GM19043 (cell line): ENCODE measurements around the gene ADGRL3.

Source experiments
- ATAC-seq: cut with Tn5 transposase; IDR thresholded peaks from one replicate; pipeline ENCODE4 v1.9.1; 2021; ENCODE audit warnings: low read depth; ENCODE audit not compliant: unreplicated experiment

Gene ADGRL3

DNA sequence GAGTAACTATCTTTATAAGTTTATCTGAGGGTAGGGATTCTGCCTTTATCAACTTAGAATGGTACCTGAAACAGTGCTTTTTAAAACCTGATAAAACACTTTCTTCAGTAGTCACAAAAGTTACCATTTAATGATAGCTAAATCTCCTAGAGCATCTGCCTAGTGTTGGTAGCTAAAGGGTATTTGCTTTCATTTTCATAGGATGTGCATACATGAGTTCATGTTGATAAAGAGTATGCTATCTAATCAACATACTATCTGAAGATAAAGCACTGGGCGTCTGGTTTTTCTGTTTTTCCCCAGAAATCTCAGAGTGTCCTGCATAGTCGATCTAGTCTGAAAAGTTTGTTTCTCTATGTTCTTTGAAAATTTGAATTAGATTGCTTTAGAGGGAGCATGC is 75.1 kb downstream of the ADGRL3 start:
- ATAC-seq = no peak

DNA sequence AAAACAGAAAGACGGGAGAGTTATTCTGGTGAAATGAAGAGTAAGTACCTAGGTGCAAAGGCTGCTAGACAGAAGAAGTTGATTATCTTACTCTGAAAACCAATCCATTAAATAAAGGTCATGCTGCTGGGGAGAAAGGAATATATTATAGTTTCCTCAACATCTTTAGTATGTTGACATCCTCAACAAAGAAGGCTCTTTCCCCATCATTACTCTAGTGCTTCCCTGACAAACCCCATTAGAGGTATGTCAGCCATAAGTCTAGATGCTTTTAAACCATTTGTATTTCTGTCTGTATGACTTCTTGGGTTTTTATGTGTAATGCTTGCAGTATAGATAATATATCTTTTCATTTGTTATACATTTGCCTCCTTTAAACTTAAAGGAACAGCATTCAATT is 75.9 kb downstream of the ADGRL3 start:
- no peak for ATAC-seq

DNA sequence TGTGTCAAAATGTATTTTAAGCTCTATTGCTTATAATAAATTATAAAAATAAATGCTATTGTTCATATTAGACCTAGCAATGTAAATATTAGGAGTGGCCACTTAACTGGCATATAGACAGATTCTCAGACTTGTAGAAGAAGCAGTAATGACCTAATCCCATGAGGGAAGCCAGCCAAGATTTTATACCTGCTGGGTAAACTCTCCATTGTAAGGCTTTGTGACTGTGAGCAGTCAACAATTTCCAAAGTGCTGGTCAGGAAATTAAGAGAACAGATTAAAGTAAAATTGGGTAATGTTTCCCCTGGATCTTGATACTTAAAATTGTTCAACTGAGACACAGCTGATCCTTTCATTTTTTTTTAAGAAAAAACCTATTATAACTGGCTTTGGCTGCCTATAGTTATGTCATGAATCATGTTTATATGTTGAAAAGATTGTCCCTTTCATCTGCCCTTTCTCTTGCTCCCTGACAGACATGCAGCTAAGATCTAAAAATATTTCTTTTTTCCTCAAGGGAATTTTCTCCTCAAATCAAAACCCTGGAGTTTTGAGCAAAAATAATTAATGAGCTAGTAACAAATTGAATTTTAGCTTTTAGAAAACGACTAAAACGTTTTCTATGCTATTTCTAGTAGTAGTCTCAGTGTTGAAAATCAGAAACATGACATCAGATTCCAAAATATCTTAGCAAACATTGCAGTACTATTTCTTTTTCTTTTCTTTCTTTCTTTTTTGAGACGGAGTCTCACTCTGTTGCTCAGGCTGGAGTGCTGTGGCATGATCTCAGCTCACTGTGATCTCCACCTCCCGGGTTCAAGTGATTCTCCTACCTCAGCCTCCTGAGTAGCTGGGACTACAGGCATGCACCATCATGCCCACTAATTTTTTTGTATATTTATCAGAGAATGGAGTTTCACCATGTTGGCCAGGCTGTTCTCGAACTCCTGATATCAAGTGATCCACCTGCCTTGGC is 77.9 kb downstream of the ADGRL3 start:
- no peak for ATAC-seq

DNA sequence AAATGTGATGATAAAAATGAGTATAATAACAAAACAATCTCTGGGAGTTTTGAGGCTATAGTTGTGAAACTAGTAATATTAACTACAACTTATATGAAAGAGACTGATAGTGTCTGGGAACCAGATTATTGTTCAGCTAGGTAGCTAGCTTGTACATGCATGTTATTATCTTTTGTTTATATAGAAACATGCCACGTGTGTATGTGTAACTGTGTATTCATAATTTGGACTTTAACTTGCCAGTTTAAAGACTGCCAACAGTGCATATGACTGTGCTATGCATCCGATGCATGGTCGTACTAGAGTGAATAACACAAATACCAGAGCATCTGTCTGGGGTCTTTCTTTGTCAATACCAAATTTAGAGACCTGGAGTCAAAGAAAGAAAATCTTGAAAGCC is 92.2 kb downstream of the ADGRL3 start:
- ATAC-seq = no peak

DNA sequence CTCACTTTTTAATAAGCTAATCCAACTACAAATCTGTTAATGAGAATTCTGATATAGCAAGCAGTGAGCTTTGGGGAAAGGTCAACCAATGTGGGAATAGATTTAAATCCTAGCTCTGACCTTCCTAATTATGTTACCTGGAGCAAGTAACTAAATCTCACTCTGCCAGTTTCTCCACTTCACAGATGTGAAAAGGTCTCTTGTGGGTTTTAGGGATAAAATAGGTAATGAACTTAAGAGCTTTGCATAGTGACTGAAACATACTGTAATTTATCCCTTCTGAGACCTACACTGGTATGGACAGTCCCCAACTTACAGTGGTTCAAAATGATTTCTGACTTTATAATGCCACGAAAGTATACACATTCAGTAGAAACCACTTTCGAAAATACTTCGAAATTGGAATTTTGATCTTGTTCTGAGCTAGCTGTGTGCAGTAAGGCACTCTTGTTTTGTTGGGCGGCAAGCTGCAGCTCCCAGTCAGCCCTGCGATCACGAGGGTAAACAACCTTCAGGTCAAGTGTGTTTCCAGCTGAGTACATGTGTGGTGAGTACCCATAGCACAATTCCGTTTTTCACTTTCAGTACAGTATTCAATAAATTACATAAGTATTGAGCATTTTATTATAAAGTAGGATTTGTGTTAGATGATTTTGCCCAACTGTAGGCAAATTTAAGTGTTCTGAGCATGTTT is 93.7 kb downstream of the ADGRL3 start:
- no peak for ATAC-seq

DNA sequence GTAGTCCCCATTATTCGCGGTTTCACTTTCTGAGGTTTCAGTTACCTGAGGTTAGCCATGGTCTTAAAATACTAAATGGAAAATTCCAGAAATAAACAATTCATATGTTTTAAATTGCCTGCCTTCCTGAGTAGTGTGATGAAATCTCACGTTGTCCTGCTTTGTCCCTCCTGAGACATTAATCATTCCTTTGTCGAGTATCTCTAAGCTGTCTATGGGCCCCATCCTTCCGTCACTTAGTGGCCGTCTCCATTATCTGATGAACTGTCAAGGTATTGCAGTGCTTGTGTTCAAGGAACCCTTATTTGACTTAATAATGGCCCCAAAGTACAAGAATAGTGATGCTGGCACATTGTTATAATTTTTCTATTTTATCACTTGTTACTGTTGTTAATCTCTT is 94.8 kb downstream of the ADGRL3 start:
- no peak for ATAC-seq

DNA sequence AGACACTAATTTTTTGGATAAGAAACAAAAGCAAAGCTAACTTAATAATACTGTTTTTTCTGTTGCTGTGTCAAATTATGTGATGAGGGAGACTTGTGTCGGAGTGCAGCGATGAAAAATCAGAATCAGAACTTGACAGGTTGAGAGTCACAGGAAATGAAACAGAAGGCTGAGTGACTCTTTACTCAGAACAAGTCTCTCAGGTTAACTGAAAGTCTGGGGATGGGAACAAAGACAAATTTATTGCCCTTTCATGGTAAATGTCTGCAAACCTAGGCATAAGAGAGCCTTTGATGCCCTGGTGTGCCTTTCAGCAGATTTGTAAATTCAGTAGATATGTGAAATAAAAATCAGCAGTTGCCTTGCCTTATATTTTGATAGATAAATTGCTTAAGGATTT is 96.0 kb downstream of the ADGRL3 start:
- no peak for ATAC-seq

DNA sequence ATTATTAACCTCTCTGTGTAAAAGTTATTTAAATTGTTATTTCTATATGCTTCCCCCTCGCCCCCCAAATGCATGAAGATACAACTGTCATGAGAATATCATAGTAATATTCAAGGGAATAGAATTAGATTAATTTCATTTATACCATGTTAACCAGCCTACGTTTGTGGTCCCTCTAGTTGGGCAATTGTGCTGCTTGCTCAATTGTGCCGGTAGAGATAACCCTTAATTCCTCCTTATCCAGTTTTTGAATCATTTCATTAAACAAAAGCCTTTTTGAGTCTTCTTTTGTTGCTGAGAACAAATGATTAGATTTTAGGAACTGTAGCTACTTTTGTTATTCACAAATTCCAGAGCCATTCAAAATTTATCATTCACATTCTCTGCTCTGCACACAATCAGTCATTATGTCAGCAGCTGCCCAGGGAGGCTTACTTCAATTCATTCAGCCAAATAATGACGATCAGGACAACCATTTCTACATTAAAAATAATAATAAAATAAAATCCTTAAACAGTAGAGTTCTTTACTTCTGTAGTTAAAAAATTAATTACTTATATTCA is 98.1 kb downstream of the ADGRL3 start:
- no peak for ATAC-seq

DNA sequence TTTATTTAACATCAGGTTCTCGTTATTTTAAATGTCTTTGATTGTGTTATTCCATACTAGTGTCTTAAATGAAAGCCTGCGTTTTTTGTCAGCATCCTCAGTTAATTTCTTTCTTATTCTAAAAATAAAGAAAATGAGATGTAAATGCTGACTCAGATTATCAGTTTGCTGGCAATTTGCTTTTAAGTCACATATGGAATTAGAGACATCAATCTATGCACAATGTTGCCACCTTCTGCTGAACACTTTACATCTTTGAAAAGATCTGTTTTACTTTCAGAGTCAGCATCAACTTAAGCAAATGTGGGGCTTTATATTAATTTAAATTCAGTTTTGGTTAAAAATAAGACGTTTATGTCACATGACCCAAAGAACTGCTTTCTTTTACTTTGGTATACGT is 99.2 kb downstream of the ADGRL3 start:
- ATAC-seq = no peak

DNA sequence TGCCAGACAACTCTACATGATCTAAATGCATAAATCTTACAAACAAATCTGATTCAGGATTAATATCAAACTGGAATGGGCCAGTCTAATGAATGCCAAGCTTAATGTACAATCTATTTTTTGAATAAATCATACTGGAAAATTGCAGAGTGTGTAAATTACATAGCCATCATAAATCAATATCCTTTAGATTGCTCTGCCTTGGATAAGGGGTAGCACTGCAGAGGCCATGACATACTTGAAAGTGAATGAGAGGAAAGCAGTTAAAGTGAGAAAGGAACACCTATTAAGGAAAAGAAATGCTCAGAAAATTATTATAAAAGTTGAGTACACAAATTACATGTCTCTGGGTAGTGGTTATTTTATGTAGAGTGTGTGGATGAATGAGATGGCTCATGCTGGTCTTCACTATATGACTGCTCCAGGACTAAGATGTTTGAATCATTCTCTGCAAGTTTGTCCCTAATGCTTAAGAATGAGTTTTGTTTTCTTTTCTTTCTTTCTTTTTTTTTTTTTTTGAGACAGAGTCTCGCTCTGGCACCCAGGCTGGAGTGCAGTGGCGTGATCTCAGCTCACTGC is 100.2 kb downstream of the ADGRL3 start:
- ATAC-seq = no peak

DNA sequence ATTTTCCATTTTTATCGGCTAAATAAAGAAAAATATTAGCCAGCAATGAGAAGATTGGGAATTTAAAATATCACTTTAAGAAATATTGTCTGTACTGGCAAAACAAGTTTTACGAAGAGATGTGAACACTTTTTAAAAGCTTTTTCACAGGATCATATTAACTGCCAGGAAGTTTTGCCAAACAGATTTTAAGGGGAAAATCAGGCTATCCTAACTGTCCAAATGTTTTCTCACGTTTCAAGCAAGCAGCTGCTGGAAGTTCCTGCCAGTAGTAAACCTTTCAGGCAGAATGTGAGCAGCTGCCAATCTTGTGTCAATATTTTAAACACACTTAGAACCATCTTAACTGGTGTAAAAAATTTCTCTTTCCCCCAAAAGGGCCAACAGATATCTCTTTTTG is 101.1 kb downstream of the ADGRL3 start:
- ATAC-seq = no peak

DNA sequence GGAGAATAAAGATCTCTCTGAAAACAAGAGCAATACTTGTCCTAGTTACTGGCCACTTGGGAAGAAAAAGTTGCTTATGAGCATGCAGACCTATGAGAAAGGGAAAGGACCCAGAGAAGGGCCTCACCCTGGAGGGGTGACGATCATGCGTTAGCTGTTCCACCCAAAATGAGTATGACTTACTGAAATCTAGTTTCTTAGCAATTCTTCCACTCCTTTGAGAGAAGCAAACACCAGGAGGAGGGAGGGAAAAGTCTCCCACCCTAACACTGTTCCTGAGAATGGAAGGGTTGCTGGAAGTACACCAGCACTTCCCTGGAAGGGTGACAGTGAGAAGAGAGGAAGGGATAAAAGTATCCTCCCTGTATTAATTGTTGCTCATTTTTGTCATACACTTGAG is 107.9 kb downstream of the ADGRL3 start:
- no peak for ATAC-seq

DNA sequence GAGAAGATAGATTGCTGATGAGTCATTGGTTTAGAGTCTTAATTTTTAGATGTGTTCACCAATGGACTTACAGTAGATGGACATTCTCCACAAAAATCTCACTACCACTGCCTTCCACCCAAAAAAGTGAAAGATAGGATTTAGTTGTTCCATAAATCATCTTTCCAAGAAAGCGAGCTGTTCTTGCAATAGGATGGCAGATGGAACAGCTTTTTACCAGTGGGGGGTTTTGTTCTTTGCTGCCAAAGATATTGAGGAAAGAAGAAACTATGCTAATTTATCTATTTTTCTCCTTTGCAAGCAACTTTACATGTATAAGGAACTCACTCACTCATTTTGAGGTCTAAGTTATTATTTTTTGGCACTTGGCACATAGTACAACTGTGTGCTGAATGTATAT is 109.5 kb downstream of the ADGRL3 start:
- no peak for ATAC-seq

DNA sequence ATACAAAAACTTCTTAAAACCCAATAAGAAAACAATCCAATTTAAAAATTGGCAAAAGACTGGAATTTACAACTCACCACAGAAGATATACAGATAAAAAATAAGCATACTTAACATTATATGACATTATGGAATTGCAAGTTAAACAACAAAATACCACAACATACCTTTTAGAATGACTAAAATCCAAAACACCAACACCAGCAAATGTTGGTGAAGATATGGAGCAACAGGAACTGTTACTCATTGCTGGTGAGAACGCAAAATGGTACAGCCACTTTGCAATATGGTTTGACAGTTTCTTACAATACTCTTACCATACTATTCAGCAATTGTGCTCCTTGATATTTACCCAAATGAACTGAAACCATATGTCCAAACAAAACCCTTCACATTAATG is 112.4 kb downstream of the ADGRL3 start:
- no peak for ATAC-seq

DNA sequence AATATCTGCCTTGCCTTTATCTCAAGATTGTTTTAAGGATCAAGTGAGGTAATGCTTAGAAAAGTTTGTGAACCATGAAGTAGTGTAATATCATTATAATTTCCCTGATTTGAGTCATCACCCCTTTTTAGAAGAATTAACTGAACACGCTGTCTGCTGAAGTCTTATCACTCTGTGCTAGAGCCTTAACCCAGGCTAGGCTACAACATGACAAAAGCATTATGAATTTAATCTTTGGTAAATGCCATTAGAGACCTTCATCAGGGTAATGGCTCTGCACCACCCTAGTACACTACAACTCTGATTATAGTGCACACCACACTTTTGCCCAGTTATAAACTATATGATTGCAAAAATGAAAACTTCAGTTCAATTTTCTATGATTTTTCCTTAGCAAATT is 118.3 kb downstream of the ADGRL3 start:
- no peak for ATAC-seq

DNA sequence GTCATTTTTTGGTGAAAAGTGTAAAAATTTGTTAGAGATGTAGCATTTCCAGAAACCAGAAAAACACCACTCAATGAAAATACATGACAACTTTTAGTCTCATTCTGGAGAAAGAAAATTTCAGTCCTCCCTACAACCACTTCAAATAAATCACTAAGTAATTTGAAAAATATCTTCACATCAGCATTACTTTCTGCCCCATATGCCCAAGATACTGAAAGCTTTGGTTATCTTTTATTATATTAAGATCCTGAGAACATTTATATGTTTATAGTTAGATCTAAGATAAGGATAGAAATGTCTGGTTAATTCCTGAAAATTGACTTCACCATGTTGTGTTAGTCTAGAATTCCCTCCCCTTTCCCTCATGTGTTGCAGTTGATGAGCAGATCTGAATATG is 119.0 kb downstream of the ADGRL3 start:
- no peak for ATAC-seq

DNA sequence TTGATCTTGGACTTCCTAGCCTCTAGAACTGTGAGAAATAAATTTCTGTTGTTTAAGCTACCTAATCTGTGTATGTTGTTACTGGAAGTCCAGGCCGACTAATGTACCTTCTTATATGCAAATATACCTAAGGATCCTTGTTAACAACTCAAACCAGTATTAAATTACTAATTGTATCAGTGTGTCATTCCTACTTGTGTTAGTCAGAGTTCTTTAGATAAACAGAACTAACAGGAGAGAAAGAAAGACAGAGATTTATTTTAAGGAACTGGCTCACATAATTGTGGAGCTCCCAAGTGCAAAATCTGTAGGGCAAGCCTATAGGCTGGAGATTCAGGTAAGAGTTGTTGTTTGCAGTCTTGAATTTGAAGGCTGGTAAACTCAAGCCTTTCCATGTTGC is 120.0 kb downstream of the ADGRL3 start:
- no peak for ATAC-seq

DNA sequence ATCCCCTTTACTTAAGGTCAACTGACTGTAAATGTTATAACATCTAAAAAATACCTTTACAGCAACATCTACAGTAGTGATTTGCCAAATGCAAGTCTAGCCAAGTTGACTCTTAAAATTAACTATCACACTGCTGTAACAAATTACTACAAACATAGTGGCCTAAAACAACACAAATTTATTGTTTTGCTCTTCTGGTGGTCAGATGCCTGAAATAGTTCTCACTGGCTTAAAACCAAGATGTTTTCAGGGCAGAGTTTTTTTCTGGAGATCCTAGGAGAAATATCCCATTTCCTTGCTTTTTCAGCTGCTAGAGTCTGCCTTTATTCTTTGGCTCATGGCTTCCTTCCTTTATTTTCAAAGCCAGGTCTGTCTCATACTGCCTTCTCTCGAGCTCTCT is 120.5 kb downstream of the ADGRL3 start:
- no peak for ATAC-seq

DNA sequence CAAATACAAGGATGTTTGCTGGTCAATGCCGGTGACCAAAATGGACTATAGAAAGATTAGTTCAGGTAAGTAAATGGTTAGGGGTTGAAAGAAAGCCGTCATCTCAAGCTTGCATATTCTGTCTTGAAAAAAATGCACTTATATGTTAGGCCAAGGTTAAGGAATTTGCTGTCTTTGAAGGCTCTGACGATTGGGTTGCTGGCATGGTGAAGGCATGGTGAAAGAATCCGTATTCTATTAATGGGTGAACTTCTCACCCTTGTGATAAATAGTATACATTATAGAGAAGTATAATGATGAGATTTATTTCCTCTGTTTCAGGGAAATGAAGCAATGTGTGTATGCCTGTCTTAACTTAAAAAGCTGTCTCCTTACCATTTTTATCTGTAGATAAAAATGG is 132.6 kb downstream of the ADGRL3 start:
- ATAC-seq = no peak

DNA sequence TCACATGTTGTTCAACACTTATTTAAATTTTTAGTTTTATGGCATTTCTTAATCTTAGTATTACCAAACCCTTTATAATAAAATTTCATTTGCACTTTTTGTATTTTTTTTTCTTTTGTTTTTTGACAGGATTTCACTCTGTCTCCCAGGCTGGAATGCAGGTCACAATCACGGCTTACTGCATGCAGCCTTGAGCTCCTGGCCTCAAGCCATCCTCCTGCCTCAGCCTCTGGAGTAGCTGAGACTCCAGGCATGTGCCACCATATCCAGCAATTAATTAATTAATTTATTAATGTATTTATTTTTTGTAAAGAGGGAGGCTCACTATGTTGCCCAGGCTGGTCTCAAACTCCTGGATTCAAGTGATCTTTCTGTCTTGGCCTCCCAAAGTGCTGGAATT is 133.4 kb downstream of the ADGRL3 start:
- no peak for ATAC-seq

DNA sequence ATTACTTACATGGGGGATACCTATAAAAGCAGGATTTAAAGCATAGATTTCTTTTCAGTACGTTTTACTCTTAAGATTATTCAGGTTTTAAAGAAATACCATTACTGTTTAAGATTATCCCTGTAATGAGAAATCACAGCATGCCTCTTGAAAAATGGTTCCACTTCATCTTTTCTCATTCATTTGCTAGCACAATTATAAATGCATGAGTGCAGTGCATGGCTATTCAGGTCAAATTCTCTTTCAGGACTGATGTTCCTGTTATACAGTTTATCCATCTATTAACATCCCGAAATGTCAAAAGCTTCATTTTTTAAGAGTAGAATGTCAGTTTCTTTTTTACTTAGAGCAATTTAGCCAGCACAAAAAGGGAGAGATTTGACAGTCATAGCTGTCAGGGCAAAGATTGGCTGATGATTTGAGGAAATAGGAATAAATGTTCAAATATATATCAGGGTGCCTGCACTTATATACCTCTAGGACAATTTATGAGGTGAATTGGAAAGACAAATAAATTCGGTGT is 135.2 kb downstream of the ADGRL3 start:
- ATAC-seq = no peak
